GM18498 (cell line): ENCODE results near the gene SERPINA5.

Experiments
- ATAC-seq: cut with Tn5 transposase; IDR thresholded peaks from one replicate; pipeline ENCODE4 v1.9.1; 2021; ENCODE audit warnings: mild to moderate bottlenecking, moderate library complexity; ENCODE audit not compliant: unreplicated experiment

SERPINA5 gene

GRCh38 chr14:94581127-94581999 is at the start of gene SERPINA5:
Gene SERPINA5, plus strand, starts transcription at chr14:94581426. Its CDS starts 5,937 bp downstream, at chr14:94587363.
- ATAC-seq: no peak

- no peak for ATAC-seq
Measured at GRCh38 chr14:94532447-94532846, 48.8 kb upstream of the SERPINA5 start.

- no peak for ATAC-seq
Measured at GRCh38 chr14:94535506-94535905, 45.7 kb upstream of the SERPINA5 start.

- ATAC-seq: no peak
Measured at GRCh38 chr14:94536836-94537235, 44.4 kb upstream of the SERPINA5 start.

GRCh38 chr14:94538070-94538740 is 43.0 kb upstream of the SERPINA5 start:
- ATAC-seq: no peak

- no peak for ATAC-seq
Measured at GRCh38 chr14:94539181-94539580, 42.0 kb upstream of the SERPINA5 start.

GRCh38 chr14:94540031-94540794 is 41.0 kb upstream of the SERPINA5 start:
- ATAC-seq: no peak

GRCh38 chr14:94541234-94541975 is 39.8 kb upstream of the SERPINA5 start:
- no peak for ATAC-seq

- ATAC-seq: no peak
Measured at GRCh38 chr14:94542111-94542810, 39.0 kb upstream of the SERPINA5 start.

- ATAC-seq: no peak
Measured at GRCh38 chr14:94542811-94543440, 38.3 kb upstream of the SERPINA5 start.

- no peak for ATAC-seq
Measured at GRCh38 chr14:94543449-94544124, 37.6 kb upstream of the SERPINA5 start.

- ATAC-seq: no peak
Measured at GRCh38 chr14:94544726-94545125, 36.5 kb upstream of the SERPINA5 start.

- ATAC-seq: no peak
Measured at GRCh38 chr14:94545131-94545841, 35.9 kb upstream of the SERPINA5 start.

GRCh38 chr14:94547151-94547680 is 34.0 kb upstream of the SERPINA5 start:
- no peak for ATAC-seq

- ATAC-seq: no peak
Measured at GRCh38 chr14:94547726-94548125, 33.5 kb upstream of the SERPINA5 start.

- ATAC-seq: no peak
Measured at GRCh38 chr14:94548131-94548998, 32.9 kb upstream of the SERPINA5 start.
